Measurements from ENCODE around the gene LHX3. TPM values are rescaled to one million over a fixed set of nuclear protein-coding genes. Genes with fewer than 3 reads are reported as not detected.

The LHX3 gene
- total RNA-seq, 6 experiments from 2014 or later, result not detected

GRCh38 chr9:136210276-136210675, 5.3 kb upstream of the LHX3 start:
- no peak overlapping the region for H3K4me3 Mint-ChIP-seq
- H3K9me3 Mint-ChIP-seq, result 0 out of 2 replicates have a peak, but pooled peaks cover 3% of the 10 kb centered on the region
- TF ChIP-seq, protein P1, sequence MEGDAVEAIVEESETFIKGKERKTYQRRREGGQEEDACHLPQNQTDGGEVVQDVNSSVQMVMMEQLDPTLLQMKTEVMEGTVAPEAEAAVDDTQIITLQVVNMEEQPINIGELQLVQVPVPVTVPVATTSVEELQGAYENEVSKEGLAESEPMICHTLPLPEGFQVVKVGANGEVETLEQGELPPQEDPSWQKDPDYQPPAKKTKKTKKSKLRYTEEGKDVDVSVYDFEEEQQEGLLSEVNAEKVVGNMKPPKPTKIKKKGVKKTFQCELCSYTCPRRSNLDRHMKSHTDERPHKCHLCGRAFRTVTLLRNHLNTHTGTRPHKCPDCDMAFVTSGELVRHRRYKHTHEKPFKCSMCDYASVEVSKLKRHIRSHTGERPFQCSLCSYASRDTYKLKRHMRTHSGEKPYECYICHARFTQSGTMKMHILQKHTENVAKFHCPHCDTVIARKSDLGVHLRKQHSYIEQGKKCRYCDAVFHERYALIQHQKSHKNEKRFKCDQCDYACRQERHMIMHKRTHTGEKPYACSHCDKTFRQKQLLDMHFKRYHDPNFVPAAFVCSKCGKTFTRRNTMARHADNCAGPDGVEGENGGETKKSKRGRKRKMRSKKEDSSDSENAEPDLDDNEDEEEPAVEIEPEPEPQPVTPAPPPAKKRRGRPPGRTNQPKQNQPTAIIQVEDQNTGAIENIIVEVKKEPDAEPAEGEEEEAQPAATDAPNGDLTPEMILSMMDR (IDR thresholded peaks at IDR 0.05), result no peak
- no peak for DNase-seq
- H3K4me1 Mint-ChIP-seq (ENCODE audit: low read depth), result no peaks in the 10 kb centered on the region
- peaks cover 29% of the 10 kb centered on the region for H3K36me3 Mint-ChIP-seq (ENCODE audit: low read depth)
- H3K27ac Mint-ChIP-seq, result no peak overlapping the region
- no peaks in the 10 kb centered on the region; the same call in 1 of the 2 replicates for H3K27me3 Mint-ChIP-seq (ENCODE audit: insufficient read depth)

DNA sequence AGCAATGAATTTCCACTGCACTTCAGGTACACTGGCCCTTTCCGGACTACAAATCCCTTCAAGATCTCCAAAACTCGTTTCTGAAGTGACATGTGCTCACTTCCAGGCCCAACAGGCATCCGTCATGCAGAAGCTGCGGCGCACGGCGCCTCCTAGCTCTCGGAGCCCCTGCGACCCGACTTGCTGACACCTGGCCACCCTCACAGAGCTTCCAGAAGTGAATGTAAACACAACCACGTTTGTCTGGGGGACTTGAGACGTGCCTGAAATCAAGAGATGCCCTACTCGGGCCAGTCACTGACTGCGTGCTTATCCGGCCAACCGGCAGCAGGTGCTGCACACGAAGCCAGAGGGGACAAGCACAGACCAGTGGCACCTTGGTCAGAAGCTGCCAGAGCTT, 4.9 kb upstream of the LHX3 start:
- TF ChIP-seq, protein P1 (IDR thresholded peaks at IDR 0.05), result no peak
- Mint-ChIP-seq H3K27ac (no peak overlapping the region), H3K27me3 (ENCODE audit: insufficient read depth) (no peaks in the 10 kb centered on the region; the same call in 1 of the 2 replicates), H3K36me3 (ENCODE audit: low read depth) (peaks cover 24% of the 10 kb centered on the region), H3K4me1 (ENCODE audit: low read depth) (no peaks in the 10 kb centered on the region), H3K9me3 (0 out of 2 replicates have a peak, but pooled peaks cover 3% of the 10 kb centered on the region), H3K4me3 (no peak overlapping the region)
- DNase-seq, result no peak

DNA sequence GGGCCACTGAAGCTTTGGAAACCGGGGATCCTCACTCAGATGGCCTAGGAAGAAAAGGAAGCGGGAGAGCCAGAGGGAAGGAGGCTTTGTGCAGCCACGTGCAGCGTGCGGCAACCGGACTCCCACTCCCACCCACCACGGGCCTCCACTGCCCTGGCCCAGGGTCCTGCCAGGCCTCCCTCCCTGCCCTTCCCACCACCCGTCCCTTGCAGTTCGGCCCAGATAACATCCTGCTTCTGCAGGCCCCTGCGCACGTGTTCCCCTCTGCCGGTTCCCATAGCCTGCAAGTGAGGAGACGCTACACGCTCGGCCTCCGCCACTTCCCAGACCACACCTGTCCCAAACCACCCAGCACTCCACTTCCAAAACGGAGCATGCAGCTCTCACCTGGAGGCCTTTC, 4.3 kb upstream of the LHX3 start:
- TF ChIP-seq, protein P1 (IDR thresholded peaks at IDR 0.05), result no peak
- DNase-seq, result no peak
- H3K27me3 Mint-ChIP-seq (ENCODE audit: insufficient read depth), result peaks cover 1% of the 10 kb centered on the region; the same call in 1 of the 2 replicates
- H3K4me3 Mint-ChIP-seq, result no peak overlapping the region
- no peaks in the 10 kb centered on the region for H3K4me1 Mint-ChIP-seq (ENCODE audit: low read depth)
- H3K27ac Mint-ChIP-seq, result no peak overlapping the region
- H3K36me3 Mint-ChIP-seq (ENCODE audit: low read depth), result peaks cover 18% of the 10 kb centered on the region
- 0 out of 2 replicates have a peak, but pooled peaks cover 3% of the 10 kb centered on the region for H3K9me3 Mint-ChIP-seq

DNA sequence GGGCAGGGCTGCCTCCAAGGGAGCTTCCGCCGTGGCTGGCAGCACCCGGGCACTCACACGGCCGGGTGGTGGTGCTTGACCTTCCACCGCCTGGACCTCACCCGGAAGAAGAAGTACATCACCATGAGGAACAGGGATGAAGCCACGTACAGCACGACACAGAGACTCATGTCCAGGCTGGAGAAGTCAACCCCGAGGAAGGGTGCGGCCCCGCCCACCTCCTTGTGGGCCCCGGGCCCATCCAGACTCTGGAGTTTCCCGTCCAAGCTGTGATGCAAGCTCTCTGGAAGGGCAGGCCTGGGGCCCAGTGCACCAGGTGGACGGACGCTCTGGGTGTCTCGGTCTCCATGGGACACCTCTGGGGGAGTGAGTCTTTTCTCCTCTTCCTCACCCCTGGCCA, 3.7 kb upstream of the LHX3 start:
- Mint-ChIP-seq H3K36me3 (ENCODE audit: low read depth) (peaks cover 13% of the 10 kb centered on the region), H3K27me3 (ENCODE audit: insufficient read depth) (peaks cover 7% of the 10 kb centered on the region), H3K4me3 (no peak overlapping the region), H3K9me3 (0 out of 2 replicates have a peak, but pooled peaks cover 1% of the 10 kb centered on the region), H3K4me1 (ENCODE audit: low read depth) (no peaks in the 10 kb centered on the region), H3K27ac (no peak overlapping the region)
- TF ChIP-seq, protein P1 (IDR thresholded peaks at IDR 0.05), result no peak
- DNase-seq, result no peak

GRCh38 chr9:136207616-136208015, 2.7 kb upstream of the LHX3 start:
- H3K36me3 Mint-ChIP-seq (ENCODE audit: low read depth), result peaks cover 5% of the 10 kb centered on the region; the same call in 1 of the 2 replicates
- TF ChIP-seq, protein P1 (IDR thresholded peaks at IDR 0.05), result no peak
- H3K4me3 Mint-ChIP-seq, result no peak overlapping the region
- no peaks in the 10 kb centered on the region for H3K4me1 Mint-ChIP-seq (ENCODE audit: low read depth)
- peaks cover 11% of the 10 kb centered on the region for H3K27me3 Mint-ChIP-seq (ENCODE audit: insufficient read depth)
- no peaks in the 10 kb centered on the region for H3K9me3 Mint-ChIP-seq
- no peak for DNase-seq
- no peak overlapping the region for H3K27ac Mint-ChIP-seq

Measured in HFFc6 (cell line).